ENCODE results near the gene S100A13.

DNA sequence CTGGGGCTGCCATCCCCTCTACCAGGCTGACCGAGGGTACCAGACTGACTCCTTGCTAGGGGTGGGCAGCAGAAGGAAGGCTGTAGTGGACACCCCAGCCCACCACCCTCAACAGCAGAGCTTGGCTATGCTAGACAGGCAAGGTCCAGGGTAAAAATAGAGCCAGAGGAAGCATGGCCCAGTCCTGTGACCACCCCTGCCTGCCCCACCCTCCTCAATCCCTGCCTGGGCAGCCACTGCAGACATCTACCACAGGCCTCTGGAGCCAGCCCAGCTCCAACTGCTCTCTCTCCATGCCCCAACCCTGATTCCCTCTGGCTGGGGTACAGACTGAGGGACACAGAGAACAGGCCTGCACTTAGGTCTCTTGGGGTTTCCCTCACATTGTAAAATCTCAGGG lies 2.7 kb upstream of the S100A13 start:
- TF ChIP-seq ZNF70 (CRISPR knock-in tag; IDR thresholded peaks at IDR 0.05) (no peak), ZFP3 (CRISPR knock-in tag; IDR thresholded peaks at IDR 0.05) (no peak), ZC3H10 (CRISPR knock-in tag; IDR thresholded peaks at IDR 0.05) (no peak), TCF4 (CRISPR knock-in tag; IDR thresholded peaks at IDR 0.05; ENCODE audit: borderline replicate concordance) (no peak)
